Activated naive CD8-positive, alpha-beta T cell treated with anti-CD3 and anti-CD28 coated beads, Interleukin-2, amount 50 U/mL, for 24 hours (primary cell): ENCODE results near the gene PIR.

Experiments
- ATAC-seq: fragments of 150-1000 bp; cut with Tn5 transposase; one replicate; pipeline ENCODE4 v1.10.0; 2021
- DNase-seq: peaks from one replicate; pipeline ENCODE4 v3.0.0; 2021
- H3K27ac Mint-ChIP-seq: one replicate; pipeline ENCODE4 v1.8.0; 2021; ENCODE audit warnings: mild to moderate bottlenecking, mixed read lengths
- H3K27me3 Mint-ChIP-seq: one replicate; pipeline ENCODE4 v1.8.0; 2021; ENCODE audit warnings: mixed read lengths
- H3K36me3 Mint-ChIP-seq: one replicate; pipeline ENCODE4 v1.8.0; 2021; ENCODE audit warnings: low read depth, mixed read lengths
- H3K4me1 Mint-ChIP-seq: one replicate; pipeline ENCODE4 v1.8.0; 2021; ENCODE audit warnings: mixed read lengths
- H3K4me3 Mint-ChIP-seq: one replicate; pipeline ENCODE4 v1.8.0; 2021; ENCODE audit warnings: mild to moderate bottlenecking, moderate library complexity, mixed read lengths
- H3K9me3 Mint-ChIP-seq: one replicate; pipeline ENCODE4 v1.8.0; 2021; ENCODE audit warnings: mixed read lengths

PIR gene

DNA sequence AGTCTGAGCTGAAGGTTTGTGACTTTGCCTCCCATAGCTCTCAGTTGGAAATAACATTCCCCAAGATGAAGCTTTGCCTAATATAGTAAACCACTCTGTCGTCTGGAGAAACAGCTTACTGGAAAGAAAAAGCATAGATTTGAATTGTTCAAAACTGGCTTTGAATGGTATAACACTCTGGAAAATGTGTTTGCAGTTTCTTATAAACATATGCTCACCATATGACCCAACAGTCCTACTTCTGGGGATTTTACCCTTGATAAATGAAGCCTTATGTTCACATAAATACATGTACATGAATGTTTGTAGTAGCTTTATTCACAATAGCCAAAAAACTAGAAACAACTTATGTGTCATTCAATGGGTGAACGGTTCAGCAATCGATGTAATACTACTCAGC, 119.2 kb downstream of the PIR start:
- no peaks in the 10 kb centered on the region for H3K9me3 Mint-ChIP-seq
- ATAC-seq, result no peak

DNA sequence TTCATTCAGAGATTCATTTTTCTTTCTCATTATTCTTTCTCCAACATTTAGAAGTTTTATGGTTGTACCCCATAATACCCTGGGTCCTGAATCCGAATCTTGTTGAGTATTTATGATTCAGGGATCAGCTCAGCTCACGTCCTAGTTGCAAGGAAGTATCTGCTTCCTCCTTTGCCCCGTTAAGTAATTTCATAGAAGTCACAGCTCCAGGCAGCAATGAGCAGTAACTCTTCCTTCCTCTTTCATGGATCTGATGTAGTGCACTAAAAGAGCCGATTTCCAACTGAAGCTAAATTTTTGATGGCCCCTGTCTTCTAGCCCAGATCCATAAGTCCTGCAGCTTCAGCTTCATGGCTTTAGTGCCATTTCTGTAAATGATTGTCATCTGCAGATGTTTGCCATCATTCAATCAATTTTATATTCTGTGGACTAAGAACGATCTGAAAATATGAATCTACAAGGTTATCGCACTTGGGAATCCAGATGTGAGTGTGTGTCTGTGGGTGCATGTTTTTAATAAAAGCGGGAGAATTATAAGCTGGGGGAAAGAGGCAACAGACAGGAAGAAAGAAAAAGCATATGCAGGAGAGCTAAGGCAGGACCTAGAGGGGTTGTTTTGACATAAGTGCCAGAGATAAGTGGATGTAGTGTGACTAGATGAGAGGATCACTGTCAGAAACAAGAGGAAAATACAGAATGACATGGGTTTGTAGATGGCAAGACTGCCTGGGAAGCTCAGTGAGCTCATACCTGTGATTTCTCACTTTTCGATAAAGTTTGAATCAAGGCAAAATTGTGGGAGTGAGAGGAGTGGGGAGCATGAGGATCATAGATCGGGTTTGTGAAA, 126.4 kb downstream of the PIR start:
- Mint-ChIP-seq H3K4me1 (no peaks in the 10 kb centered on the region), H3K27ac (no peak overlapping the region), H3K27me3 (peaks cover 11% of the 10 kb centered on the region), H3K4me3 (no peak overlapping the region), H3K9me3 (no peaks in the 10 kb centered on the region), H3K36me3 (no peaks in the 10 kb centered on the region)
- DNase-seq (no peak), ATAC-seq (no peak)

More for the DNA sequence above, 119.2 kb downstream of the PIR start:
- Mint-ChIP-seq H3K4me1 (no peaks in the 10 kb centered on the region), H3K36me3 (no peaks in the 10 kb centered on the region), H3K27ac (no peak overlapping the region), H3K4me3 (no peak overlapping the region), H3K27me3 (peaks cover 5% of the 10 kb centered on the region)
- no peak for DNase-seq

DNA sequence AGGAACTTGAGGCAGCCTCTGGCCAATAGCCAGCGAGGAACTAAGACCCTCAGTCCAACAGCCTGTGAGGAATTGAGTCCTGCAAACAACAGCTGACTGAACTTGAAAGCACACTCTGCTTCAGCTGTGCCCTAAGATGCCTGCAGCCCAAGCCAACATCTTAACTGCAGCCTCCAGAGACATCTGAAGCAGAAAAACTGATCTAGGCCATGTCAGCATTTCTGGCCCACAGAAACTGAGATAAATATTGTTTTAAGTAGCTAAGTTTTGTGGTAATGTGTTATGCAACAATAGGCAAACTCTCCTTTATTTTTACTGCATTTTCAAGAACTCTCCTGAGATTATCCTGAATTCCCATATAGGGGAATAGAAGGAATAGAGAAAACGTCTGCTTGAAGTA, 133.4 kb downstream of the PIR start:
- H3K4me3 Mint-ChIP-seq, result no peak overlapping the region

DNA sequence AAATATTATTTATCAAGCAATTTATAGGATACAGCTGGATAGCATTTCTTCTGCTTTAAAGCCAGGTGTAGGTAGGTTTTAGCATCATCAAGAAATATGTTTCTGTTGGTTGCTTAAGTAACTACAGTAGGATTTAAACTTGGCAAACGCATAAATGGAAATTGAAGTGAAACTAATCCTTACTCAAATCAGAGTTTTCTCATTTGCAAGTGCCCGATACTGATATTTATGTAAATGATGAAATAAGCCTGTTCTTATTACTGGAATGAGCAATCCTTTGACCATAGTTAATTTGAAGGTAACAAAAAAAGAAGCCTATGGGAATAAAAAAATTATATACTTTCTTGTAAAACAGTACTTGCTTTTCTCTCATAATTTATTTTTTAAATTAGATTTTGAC, 134.6 kb downstream of the PIR start:
- ATAC-seq (no peak), DNase-seq (no peak)
- Mint-ChIP-seq H3K27me3 (no peaks in the 10 kb centered on the region), H3K4me1 (no peaks in the 10 kb centered on the region), H3K27ac (no peak overlapping the region), H3K9me3 (no peaks in the 10 kb centered on the region), H3K36me3 (no peaks in the 10 kb centered on the region), H3K4me3 (no peak overlapping the region)

More for the DNA sequence above, 133.4 kb downstream of the PIR start:
- Mint-ChIP-seq H3K4me1 (no peaks in the 10 kb centered on the region), H3K9me3 (no peaks in the 10 kb centered on the region), H3K27ac (no peak overlapping the region), H3K36me3 (no peaks in the 10 kb centered on the region), H3K27me3 (no peaks in the 10 kb centered on the region)
- DNase-seq, result no peak
- no peak for ATAC-seq

DNA sequence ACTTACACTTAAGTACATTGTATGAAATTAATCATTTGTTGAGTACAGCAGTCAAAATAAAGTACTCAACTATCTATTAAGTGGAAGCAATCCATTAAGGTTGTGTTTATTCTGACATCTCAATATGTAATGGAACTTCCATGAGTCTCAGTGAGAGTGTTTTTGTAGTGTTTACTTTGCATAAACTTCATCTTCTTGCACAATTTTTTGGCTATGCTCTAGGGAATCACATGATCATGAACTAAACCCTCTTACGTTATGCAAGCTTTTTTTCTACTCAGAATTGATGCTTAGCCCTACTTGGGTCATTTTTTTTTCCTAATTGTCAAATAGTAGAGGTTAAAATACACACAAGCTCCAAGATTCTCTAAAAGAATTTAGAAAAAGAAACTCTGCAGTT, 136.7 kb downstream of the PIR start:
- ATAC-seq (no peak), DNase-seq (no peak)
- H3K27ac Mint-ChIP-seq, result no peak overlapping the region
- no peaks in the 10 kb centered on the region for H3K36me3 Mint-ChIP-seq
- H3K27me3 Mint-ChIP-seq, result no peaks in the 10 kb centered on the region
- H3K4me1 Mint-ChIP-seq, result no peaks in the 10 kb centered on the region
- no peak overlapping the region for H3K4me3 Mint-ChIP-seq
- H3K9me3 Mint-ChIP-seq, result no peaks in the 10 kb centered on the region

DNA sequence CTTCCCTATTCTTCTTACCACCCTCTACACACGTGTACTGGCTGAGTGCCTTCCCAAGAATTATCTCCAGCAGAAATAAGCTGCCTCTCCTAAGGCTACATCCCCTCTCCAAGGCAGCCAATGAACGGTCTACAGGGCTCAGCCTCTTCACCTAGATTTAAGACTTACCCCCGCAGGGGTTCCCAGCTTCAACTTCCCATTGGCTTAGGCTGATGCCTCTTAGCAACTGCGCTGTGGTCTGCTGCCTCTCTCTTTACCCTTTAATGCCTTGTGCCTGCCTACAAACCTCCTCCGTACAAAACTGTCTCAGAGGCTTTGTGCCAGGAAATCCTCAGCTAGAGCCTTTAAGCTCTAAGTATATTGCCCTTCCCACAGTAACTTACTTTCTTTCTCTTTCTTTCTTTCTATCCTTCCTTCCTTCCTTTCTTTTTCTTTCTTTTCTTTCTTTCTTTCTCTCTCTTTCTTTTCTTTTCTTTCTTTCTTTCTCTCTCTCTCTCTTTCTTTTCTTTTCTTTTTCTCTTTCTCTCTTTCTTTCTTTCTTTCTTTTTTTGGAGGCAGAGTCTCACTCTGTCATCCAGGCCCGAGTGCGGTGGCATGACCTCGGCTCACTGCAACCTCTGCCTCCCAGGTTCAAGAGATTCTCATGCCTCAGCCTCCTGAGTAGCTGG, 142.7 kb downstream of the PIR start:
- ATAC-seq, result no peak

DNA sequence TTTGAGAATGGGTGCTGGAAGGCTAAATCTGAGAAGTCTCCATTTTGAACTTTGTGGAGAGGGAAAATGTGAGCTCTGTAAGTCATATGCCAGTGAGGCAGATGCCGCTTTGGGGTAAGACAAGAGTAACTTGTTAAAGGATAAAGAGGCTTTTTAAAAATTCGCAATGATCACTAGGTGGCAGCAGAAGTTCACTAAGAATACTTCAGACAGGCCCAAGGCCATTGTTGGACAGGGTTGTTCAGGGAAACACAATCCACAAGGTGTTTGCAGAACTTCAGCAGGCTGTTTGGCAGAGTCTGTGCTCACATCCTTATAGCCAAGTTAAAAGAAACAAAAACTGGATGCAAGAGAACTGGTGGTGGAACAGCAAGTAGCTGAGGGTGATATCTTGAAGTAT, 144.1 kb downstream of the PIR start:
- H3K9me3 Mint-ChIP-seq, result no peaks in the 10 kb centered on the region
- no peak overlapping the region for H3K27ac Mint-ChIP-seq
- peak; percentile 59 for ATAC-seq
- no peak for DNase-seq
- H3K4me1 Mint-ChIP-seq, result no peaks in the 10 kb centered on the region
- no peak overlapping the region for H3K4me3 Mint-ChIP-seq
- H3K27me3 Mint-ChIP-seq, result peaks cover 3% of the 10 kb centered on the region
- no peaks in the 10 kb centered on the region for H3K36me3 Mint-ChIP-seq

More for the DNA sequence above, 142.7 kb downstream of the PIR start:
- no peak for DNase-seq
- H3K36me3 Mint-ChIP-seq, result no peaks in the 10 kb centered on the region
- no peaks in the 10 kb centered on the region for H3K4me1 Mint-ChIP-seq
- no peak overlapping the region for H3K27ac Mint-ChIP-seq
- H3K4me3 Mint-ChIP-seq, result no peak overlapping the region
- H3K27me3 Mint-ChIP-seq, result peaks cover 3% of the 10 kb centered on the region
- H3K9me3 Mint-ChIP-seq, result no peaks in the 10 kb centered on the region

DNA sequence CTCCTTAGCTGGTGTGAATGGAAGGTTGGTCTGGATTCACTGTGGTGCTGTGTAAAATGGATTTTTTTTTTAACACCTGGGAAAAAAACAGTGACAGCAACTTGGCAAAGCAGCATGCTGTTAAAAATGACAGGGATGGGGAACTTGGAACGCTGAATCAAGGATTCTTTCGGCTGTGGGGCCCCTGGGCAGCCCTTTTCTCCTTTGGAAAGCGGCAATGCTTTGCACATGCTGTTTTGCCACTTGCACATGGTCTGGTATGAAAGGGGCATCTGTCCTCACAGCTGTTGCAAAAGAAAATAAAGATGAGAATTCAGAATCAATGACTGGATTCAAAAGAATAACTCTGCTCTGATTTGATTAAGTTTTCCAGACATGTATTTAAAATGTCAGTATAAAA, 147.2 kb downstream of the PIR start:
- Mint-ChIP-seq H3K4me3 (no peak overlapping the region), H3K36me3 (no peaks in the 10 kb centered on the region), H3K9me3 (no peaks in the 10 kb centered on the region), H3K27me3 (peaks cover 3% of the 10 kb centered on the region), H3K27ac (no peak overlapping the region), H3K4me1 (no peaks in the 10 kb centered on the region)
- ATAC-seq (no peak), DNase-seq (no peak)

DNA sequence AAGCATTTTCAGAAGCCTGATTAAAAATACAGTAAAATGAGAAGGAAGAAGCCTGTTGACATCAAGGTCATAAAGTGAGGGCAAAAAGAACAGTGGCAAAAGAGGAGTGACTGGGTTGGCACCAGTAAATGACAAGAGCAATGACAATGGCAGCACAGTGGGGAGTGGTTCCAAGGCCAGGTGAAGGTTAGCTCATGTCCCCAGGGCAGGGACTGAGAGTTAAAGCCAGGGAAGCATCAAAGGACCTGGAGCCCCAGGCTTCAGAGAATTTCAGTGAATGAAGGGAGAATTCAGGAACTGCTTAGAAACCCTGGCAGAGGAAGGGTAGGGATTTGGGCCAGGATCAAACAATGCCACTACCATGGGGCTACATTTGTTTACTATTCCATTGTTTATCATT, 149.0 kb downstream of the PIR start:
- H3K4me3 Mint-ChIP-seq, result no peak overlapping the region
- H3K9me3 Mint-ChIP-seq, result no peaks in the 10 kb centered on the region
- H3K27ac Mint-ChIP-seq, result no peak overlapping the region
- no peaks in the 10 kb centered on the region for H3K36me3 Mint-ChIP-seq
- H3K27me3 Mint-ChIP-seq, result peaks cover 3% of the 10 kb centered on the region
- ATAC-seq (no peak), DNase-seq (no peak)
- H3K4me1 Mint-ChIP-seq, result no peaks in the 10 kb centered on the region

DNA sequence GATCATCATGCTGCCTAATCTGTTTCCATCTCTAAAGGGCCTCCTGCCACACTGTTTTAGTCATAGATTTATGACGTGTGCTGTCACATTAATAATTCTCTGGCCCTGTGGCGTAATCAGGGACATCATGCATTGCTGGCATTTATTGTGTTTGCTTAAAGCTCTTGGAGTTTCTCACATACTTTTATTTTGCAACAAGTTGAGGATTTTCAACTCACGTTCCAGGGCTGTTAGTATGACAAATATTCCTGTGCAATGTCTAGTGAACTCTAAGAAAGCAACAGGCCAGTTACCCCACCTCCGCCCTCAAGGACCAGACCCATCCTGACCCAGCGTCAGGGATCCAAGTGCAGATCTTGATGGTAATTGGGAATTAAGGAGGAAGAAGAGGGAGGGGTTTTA, 150.1 kb downstream of the PIR start:
- no peak for ATAC-seq
- DNase-seq, result no peak
- Mint-ChIP-seq H3K27me3 (peaks cover 4% of the 10 kb centered on the region), H3K4me3 (no peak overlapping the region), H3K4me1 (no peaks in the 10 kb centered on the region), H3K9me3 (no peaks in the 10 kb centered on the region), H3K36me3 (no peaks in the 10 kb centered on the region), H3K27ac (no peak overlapping the region)

DNA sequence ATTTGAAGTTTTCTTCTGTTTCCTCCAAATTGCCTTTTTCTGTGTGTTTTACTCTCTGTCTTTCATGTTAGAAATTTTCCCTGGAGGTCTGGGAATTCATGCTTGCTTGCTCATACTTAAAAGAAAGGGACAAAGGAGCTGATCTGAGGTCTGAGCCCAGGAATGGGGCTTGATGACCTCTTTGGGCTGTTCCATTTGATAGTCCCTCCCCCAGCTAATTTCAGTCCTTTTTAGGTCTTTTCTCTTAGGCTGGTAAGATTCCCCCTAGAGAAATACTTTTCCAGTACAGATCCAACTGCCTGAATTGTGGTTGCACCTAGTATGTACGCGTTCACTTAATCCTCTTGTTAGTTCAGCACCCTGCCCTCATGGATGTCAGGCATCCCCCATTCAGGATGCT, 152.3 kb downstream of the PIR start:
- no peak for ATAC-seq
- no peak overlapping the region for H3K27ac Mint-ChIP-seq
- no peak for DNase-seq
- H3K9me3 Mint-ChIP-seq, result no peaks in the 10 kb centered on the region
- peaks cover 2% of the 10 kb centered on the region for H3K27me3 Mint-ChIP-seq
- H3K4me3 Mint-ChIP-seq, result no peak overlapping the region
- no peaks in the 10 kb centered on the region for H3K36me3 Mint-ChIP-seq
- peaks cover 8% of the 10 kb centered on the region for H3K4me1 Mint-ChIP-seq

DNA sequence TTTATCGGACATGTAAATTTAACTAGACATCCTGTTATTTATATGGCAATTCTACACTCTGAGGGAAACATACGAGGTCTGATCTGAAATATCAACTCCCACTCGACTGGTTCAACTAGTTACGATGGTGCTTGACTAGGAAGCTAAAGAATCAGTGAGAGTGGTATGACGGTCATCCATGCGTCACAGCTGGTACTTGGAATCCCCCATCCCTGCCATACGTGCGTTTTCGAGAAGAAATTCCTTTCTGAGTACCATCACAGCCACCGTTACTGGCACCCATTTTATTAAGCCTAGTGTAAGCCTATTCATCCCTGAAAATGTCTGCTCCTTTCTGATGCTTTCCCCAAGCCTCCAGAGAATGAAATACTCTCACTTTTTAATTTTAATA, 157.1 kb downstream of the PIR start:
- no peaks in the 10 kb centered on the region for H3K9me3 Mint-ChIP-seq
- H3K27me3 Mint-ChIP-seq, result peaks cover 2% of the 10 kb centered on the region
- H3K27ac Mint-ChIP-seq, result peak overlapping the region; percentile 82
- peak overlapping the region; percentile 88 for H3K4me3 Mint-ChIP-seq
- ATAC-seq (peak; percentile 6), DNase-seq (peak; percentile 28)
- peaks cover 3% of the 10 kb centered on the region for H3K36me3 Mint-ChIP-seq
- H3K4me1 Mint-ChIP-seq, result peaks cover 14% of the 10 kb centered on the region

DNA sequence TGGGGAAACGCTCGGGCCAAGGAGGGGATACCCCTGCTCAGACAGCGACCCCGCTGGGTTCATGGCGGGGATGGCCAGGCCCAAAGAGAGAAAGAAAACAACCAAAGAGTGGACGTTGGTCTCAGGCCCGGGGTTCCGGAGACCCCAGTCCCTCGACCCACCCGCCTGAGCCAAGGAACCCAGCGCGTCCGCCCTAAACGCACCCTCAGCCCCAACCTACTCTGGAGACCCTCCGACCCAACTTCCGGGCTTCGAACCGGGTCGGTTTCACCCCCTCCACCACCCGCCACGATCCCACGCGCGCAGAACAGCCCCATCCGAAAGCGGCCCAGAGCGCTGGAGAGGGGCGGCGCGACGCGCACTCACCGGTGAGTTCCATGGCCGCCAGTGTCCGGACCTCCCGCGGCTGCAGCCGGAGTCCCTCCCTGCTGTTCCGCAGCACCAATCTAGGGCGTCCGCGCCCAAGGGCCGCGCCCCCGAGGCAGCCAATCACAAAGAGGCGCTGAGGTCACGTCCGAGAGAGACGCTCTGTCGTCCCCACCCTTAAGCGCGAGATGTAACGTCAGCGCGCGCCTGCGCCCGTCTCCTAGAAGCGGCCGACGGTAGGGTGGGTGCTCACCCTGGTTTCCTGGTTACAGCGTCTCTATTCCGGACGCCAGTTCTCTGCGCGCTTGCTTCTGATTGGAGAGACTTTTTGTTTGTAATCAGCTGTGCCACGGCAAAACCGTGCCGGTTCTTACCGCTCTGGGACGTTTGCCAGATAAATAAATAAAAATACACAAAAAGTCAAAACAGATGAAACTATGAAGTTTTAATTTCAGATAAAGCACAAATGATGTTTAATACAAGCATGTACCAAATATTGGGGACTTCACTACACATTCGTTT, 157.8 kb downstream of the PIR start, which contains the start of gene PIGA:
PIGA (minus strand) TSS at position 389 of the 888 bp plus-strand sequence. CDS start 3,593 bp downstream, outside the sequence.
- Mint-ChIP-seq H3K27me3 (peaks cover 2% of the 10 kb centered on the region), H3K27ac (peak within 1 kb of the TSS; percentile 83), H3K9me3 (no peaks in the 10 kb centered on the region), H3K4me3 (peak within 1 kb of the TSS; percentile 88), H3K36me3 (peaks cover 3% of the 10 kb centered on the region), H3K4me1 (peaks cover 14% of the 10 kb centered on the region)
- peak; percentile 99 for ATAC-seq
- DNase-seq, result peak; percentile 84
